ENCODE results near the gene DMXL1.

GRCh38 chr5:119022773-119023172, 48.1 kb upstream of the DMXL1 start:
- TF ChIP-seq SMC3 (IDR thresholded peaks at IDR 0.05) (no peak), SREBF2 (IDR thresholded peaks at IDR 0.05) (no peak), POLR2A (IDR thresholded peaks at IDR 0.05; ENCODE audit: low read length) (no peak), ZSCAN20 (CRISPR knock-in tag; IDR thresholded peaks at IDR 0.05) (no peak), CTCF (IDR thresholded peaks at IDR 0.05) (no peak), USF2 (IDR thresholded peaks at IDR 0.05) (no peak), ZC3H11A (IDR thresholded peaks at IDR 0.05) (no peak), BCL3 (IDR thresholded peaks at IDR 0.05) (no peak), HDAC2 (IDR thresholded peaks at IDR 0.05) (no peak), RFX5 (IDR thresholded peaks at IDR 0.05) (no peak), MAX (IDR thresholded peaks at IDR 0.05) (no peak), REST (IDR thresholded peaks at IDR 0.05) (no peak), JUNB (IDR thresholded peaks at IDR 0.05) (no peak)

Data from A549 (cell line).